ENCODE measurements around the gene PON2.

Gene PON2

GRCh38 chr7:95421847-95422444, 12.9 kb downstream of the PON2 start:
- FAIRE-seq (no peak), DNase-seq (ENCODE audit: insufficient read length) (no peak)

GRCh38 chr7:95421000-95421846, 13.6 kb downstream of the PON2 start:
- TF ChIP-seq POLR2AphosphoS5 (IDR thresholded peaks at IDR 0.05; ENCODE audit: low read depth, low read length) (no peak), TAF1 (IDR thresholded peaks at IDR 0.05; ENCODE audit: borderline replicate concordance, low read depth, low read length) (no peak), POLR2A (IDR thresholded peaks at IDR 0.05; ENCODE audit: low read depth, low read length) (no peak)
- DNase-seq (ENCODE audit: insufficient read length) (no peak), FAIRE-seq (no peak)

More at GRCh38 chr7:95421847-95422444, 12.9 kb downstream of the PON2 start:
- no peak for TF ChIP-seq TAF1 (IDR thresholded peaks at IDR 0.05; ENCODE audit: borderline replicate concordance, low read depth, low read length)
- no peak for TF ChIP-seq POLR2AphosphoS5 (IDR thresholded peaks at IDR 0.05; ENCODE audit: low read depth, low read length)
- TF ChIP-seq POLR2A (IDR thresholded peaks at IDR 0.05; ENCODE audit: low read depth, low read length), result no peak

- DNase-seq (ENCODE audit: insufficient read length) (no peak), FAIRE-seq (no peak)
- no peak for TF ChIP-seq POLR2AphosphoS5 (IDR thresholded peaks at IDR 0.05; ENCODE audit: low read depth, low read length)
- no peak for TF ChIP-seq POLR2A (IDR thresholded peaks at IDR 0.05; ENCODE audit: low read depth, low read length)
- no peak for TF ChIP-seq TAF1 (IDR thresholded peaks at IDR 0.05; ENCODE audit: borderline replicate concordance, low read depth, low read length)
Observed at GRCh38 chr7:95412075-95412474, 22.8 kb downstream of the PON2 start.

GRCh38 chr7:95411666-95412065, 23.2 kb downstream of the PON2 start:
- DNase-seq (ENCODE audit: insufficient read length), result no peak
- TF ChIP-seq TAF1 (IDR thresholded peaks at IDR 0.05; ENCODE audit: borderline replicate concordance, low read depth, low read length) (no peak), POLR2A (IDR thresholded peaks at IDR 0.05; ENCODE audit: low read depth, low read length) (no peak), POLR2AphosphoS5 (IDR thresholded peaks at IDR 0.05; ENCODE audit: low read depth, low read length) (no peak)
- no peak for FAIRE-seq

GRCh38 chr7:95411036-95411435, 23.8 kb downstream of the PON2 start:
- DNase-seq (ENCODE audit: insufficient read length) (no peak), FAIRE-seq (no peak)
- TF ChIP-seq TAF1 (IDR thresholded peaks at IDR 0.05; ENCODE audit: borderline replicate concordance, low read depth, low read length) (no peak), POLR2AphosphoS5 (IDR thresholded peaks at IDR 0.05; ENCODE audit: low read depth, low read length) (no peak), POLR2A (IDR thresholded peaks at IDR 0.05; ENCODE audit: low read depth, low read length) (no peak)

GRCh38 chr7:95407751-95408150, 27.1 kb downstream of the PON2 start:
- no peak for DNase-seq (ENCODE audit: insufficient read length)
- TF ChIP-seq POLR2AphosphoS5 (IDR thresholded peaks at IDR 0.05; ENCODE audit: low read depth, low read length) (no peak), TAF1 (IDR thresholded peaks at IDR 0.05; ENCODE audit: borderline replicate concordance, low read depth, low read length) (no peak), POLR2A (IDR thresholded peaks at IDR 0.05; ENCODE audit: low read depth, low read length) (no peak)
- no peak for FAIRE-seq

GRCh38 chr7:95405800-95406199, 29.0 kb downstream of the PON2 start:
- no peak for DNase-seq (ENCODE audit: insufficient read length)
- TF ChIP-seq TAF1 (IDR thresholded peaks at IDR 0.05; ENCODE audit: borderline replicate concordance, low read depth, low read length) (no peak), POLR2AphosphoS5 (IDR thresholded peaks at IDR 0.05; ENCODE audit: low read depth, low read length) (no peak), POLR2A (IDR thresholded peaks at IDR 0.05; ENCODE audit: low read depth, low read length) (no peak)
- FAIRE-seq, result no peak

- TF ChIP-seq POLR2AphosphoS5 (IDR thresholded peaks at IDR 0.05; ENCODE audit: low read depth, low read length), result no peak
- no peak for TF ChIP-seq TAF1 (IDR thresholded peaks at IDR 0.05; ENCODE audit: borderline replicate concordance, low read depth, low read length)
- TF ChIP-seq POLR2A (IDR thresholded peaks at IDR 0.05; ENCODE audit: low read depth, low read length), result no peak
- DNase-seq (ENCODE audit: insufficient read length), result no peak
- FAIRE-seq, result no peak
Observed at GRCh38 chr7:95405208-95405607, 29.6 kb downstream of the PON2 start.

GRCh38 chr7:95404316-95404865, 30.4 kb downstream of the PON2 start:
- DNase-seq (ENCODE audit: insufficient read length), result no peak
- FAIRE-seq, result no peak
- TF ChIP-seq POLR2A (IDR thresholded peaks at IDR 0.05; ENCODE audit: low read depth, low read length) (no peak), TAF1 (IDR thresholded peaks at IDR 0.05; ENCODE audit: borderline replicate concordance, low read depth, low read length) (no peak), POLR2AphosphoS5 (IDR thresholded peaks at IDR 0.05; ENCODE audit: low read depth, low read length) (no peak)

GRCh38 chr7:95398155-95398940, 36.5 kb downstream of the PON2 start:
- TF ChIP-seq TAF1 (IDR thresholded peaks at IDR 0.05; ENCODE audit: borderline replicate concordance, low read depth, low read length) (no peak), POLR2AphosphoS5 (IDR thresholded peaks at IDR 0.05; ENCODE audit: low read depth, low read length) (no peak), POLR2A (IDR thresholded peaks at IDR 0.05; ENCODE audit: low read depth, low read length) (no peak)
- DNase-seq (ENCODE audit: insufficient read length) (no peak), FAIRE-seq (no peak)

- TF ChIP-seq POLR2AphosphoS5 (IDR thresholded peaks at IDR 0.05; ENCODE audit: low read depth, low read length), result no peak
- DNase-seq (ENCODE audit: insufficient read length) (no peak), FAIRE-seq (no peak)
Observed at GRCh38 chr7:95397381-95397780, 37.4 kb downstream of the PON2 start.
